ENCODE results near the gene BAAT. TPM values are rescaled to one million over a fixed set of nuclear protein-coding genes. Genes with fewer than 3 reads are reported as not detected.
A peak's percentile ranks its signal among the peaks of the same experiment; 100 is the strongest.

Gene BAAT
- total and polyA plus RNA-seq, 2 of the 13 experiments (the other 11 are each of a cell fraction or from before 2014, with no cell fraction given), result 0.71 to 7.9 TPM

DNA sequence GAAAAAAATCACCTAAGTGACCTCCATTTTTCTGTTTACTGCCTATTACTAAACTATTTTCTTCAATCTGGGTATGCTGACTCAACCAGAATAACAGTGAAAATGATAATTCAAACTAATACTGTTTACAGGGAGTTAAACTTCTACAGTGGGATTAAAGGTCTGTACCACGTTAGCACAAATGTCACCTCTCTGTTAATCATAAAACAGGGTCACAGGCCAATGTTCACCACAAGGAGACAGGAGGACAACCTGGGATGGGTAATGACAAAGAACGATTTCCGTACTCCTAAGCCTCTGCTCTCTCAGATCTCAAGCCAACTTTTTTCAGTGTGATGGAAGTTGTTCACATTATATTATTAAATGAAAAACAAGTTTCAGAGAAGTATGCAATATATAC, 48.4 kb upstream of the BAAT start (continued):
- TF ChIP-seq, protein P1, sequence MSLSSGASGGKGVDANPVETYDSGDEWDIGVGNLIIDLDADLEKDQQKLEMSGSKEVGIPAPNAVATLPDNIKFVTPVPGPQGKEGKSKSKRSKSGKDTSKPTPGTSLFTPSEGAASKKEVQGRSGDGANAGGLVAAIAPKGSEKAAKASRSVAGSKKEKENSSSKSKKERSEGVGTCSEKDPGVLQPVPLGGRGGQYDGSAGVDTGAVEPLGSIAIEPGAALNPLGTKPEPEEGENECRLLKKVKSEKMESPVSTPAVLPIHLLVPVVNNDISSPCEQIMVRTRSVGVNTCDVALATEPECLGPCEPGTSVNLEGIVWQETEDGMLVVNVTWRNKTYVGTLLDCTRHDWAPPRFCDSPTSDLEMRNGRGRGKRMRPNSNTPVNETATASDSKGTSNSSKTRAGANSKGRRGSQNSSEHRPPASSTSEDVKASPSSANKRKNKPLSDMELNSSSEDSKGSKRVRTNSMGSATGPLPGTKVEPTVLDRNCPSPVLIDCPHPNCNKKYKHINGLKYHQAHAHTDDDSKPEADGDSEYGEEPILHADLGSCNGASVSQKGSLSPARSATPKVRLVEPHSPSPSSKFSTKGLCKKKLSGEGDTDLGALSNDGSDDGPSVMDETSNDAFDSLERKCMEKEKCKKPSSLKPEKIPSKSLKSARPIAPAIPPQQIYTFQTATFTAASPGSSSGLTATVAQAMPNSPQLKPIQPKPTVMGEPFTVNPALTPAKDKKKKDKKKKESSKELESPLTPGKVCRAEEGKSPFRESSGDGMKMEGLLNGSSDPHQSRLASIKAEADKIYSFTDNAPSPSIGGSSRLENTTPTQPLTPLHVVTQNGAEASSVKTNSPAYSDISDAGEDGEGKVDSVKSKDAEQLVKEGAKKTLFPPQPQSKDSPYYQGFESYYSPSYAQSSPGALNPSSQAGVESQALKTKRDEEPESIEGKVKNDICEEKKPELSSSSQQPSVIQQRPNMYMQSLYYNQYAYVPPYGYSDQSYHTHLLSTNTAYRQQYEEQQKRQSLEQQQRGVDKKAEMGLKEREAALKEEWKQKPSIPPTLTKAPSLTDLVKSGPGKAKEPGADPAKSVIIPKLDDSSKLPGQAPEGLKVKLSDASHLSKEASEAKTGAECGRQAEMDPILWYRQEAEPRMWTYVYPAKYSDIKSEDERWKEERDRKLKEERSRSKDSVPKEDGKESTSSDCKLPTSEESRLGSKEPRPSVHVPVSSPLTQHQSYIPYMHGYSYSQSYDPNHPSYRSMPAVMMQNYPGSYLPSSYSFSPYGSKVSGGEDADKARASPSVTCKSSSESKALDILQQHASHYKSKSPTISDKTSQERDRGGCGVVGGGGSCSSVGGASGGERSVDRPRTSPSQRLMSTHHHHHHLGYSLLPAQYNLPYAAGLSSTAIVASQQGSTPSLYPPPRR (CRISPR knock-in tag; IDR thresholded peaks at IDR 0.05; ENCODE audit: borderline replicate concordance), result peak; percentile 79; the same call in 1 of the 2 replicates
- TF ChIP-seq KDM1A (CRISPR knock-in tag; IDR thresholded peaks at IDR 0.05) (peak; percentile 65; the same call in 1 of the 2 replicates), ZNF331 (CRISPR knock-in tag; IDR thresholded peaks at IDR 0.05) (peak; percentile 96), ZNF232 (CRISPR knock-in tag; IDR thresholded peaks at IDR 0.05; ENCODE audit: borderline replicate concordance) (no peak), MED13 (CRISPR knock-in tag; IDR thresholded peaks at IDR 0.05) (peak; percentile 76; the same call in 1 of the 2 replicates), YEATS2 (CRISPR knock-in tag; IDR thresholded peaks at IDR 0.05; ENCODE audit: borderline replicate concordance) (peak; percentile 59; the same call in 1 of the 2 replicates), MIER2 (CRISPR knock-in tag; IDR thresholded peaks at IDR 0.05) (peak; percentile 76), ZNF563 (CRISPR knock-in tag; IDR thresholded peaks at IDR 0.05) (no peak), HDAC2 (CRISPR knock-in tag; IDR thresholded peaks at IDR 0.05) (peak; percentile 94), XBP1 (CRISPR knock-in tag; IDR thresholded peaks at IDR 0.05) (no peak; the same call in 1 of the 2 replicates), MAFK (conservative IDR thresholded peaks at IDR 0.05 in 1 of 2, IDR thresholded peaks at IDR 0.05 in 1 of 2; ENCODE audit: low read length in 2 of 2) (peak; percentile 80 to 82), KMT2B (CRISPR knock-in tag; IDR thresholded peaks at IDR 0.05) (peak; percentile 34; the same call in 1 of the 2 replicates), PITX1 (CRISPR knock-in tag; IDR thresholded peaks at IDR 0.05) (peak; percentile 98), THAP11 (CRISPR knock-in tag; IDR thresholded peaks at IDR 0.05) (peak; percentile 78), ZNF292 (CRISPR knock-in tag; IDR thresholded peaks at IDR 0.05; ENCODE audit: borderline replicate concordance, low read depth) (0 out of 2 replicates have a peak, but pooled peaks have one; percentile 46), GATAD2A (CRISPR knock-in tag; IDR thresholded peaks at IDR 0.05) (peak; percentile 95), ZNF282 (IDR thresholded peaks at IDR 0.05; ENCODE audit: partially characterized antibody) (no peak)
- TF ChIP-seq, protein P2, sequence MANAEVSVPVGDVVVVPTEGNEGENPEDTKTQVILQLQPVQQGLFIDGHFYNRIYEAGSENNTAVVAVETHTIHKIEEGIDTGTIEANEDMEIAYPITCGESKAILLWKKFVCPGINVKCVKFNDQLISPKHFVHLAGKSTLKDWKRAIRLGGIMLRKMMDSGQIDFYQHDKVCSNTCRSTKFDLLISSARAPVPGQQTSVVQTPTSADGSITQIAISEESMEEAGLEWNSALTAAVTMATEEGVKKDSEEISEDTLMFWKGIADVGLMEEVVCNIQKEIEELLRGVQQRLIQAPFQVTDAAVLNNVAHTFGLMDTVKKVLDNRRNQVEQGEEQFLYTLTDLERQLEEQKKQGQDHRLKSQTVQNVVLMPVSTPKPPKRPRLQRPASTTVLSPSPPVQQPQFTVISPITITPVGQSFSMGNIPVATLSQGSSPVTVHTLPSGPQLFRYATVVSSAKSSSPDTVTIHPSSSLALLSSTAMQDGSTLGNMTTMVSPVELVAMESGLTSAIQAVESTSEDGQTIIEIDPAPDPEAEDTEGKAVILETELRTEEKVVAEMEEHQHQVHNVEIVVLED (CRISPR knock-in tag; IDR thresholded peaks at IDR 0.05; ENCODE audit: borderline replicate concordance), result peak; percentile 56; the same call in 1 of the 2 replicates

Measured in HepG2 (cell line).